Breast epithelium (tissue), 3 donors: ENCODE data around the gene MROH7.

Source experiments
- CTCF ChIP-seq, 3 donors: fragments of 450-650 bp; IDR thresholded peaks; one replicate each; pipeline ENCODE4 v1.5.1; 2016 to 2017; ENCODE audit warnings: antibody characterized with exemption in 3 of 3, mild to moderate bottlenecking in 3 of 3, moderate library complexity in 3 of 3
- POLR2A ChIP-seq: fragments of 450-650 bp; IDR thresholded peaks from one replicate; pipeline ENCODE4 v1.6.1; 2016; ENCODE audit warnings: antibody characterized with exemption, mild to moderate bottlenecking, moderate library complexity
- POLR2AphosphoS5 ChIP-seq, 3 donors: sonication (generic); formaldehyde crosslinking; IDR thresholded peaks; one replicate each; pipeline ENCODE4 v1.6.1; 2017; ENCODE audit warnings: antibody characterized with exemption in 3 of 3

DNA sequence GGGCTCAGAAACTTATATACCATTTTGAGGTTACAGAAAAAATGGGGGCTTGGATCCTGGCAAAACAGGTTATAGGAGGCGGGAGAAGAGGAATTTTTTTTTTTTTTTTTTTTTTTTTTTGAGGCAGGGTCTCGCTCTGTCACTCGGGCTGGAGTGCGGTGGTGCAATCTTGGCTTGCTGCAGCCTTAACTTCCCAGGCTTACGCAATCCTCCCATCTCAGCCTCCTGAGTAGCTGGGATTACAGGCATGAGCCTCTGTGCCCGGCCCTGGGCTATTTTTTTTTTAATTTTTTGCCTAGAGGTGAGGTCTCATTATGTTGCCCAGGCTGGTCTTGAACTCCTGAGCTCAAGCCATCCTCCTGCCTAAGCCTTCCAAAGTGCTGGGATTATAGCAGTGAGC, 24.7 kb downstream of the MROH7 start:
- TF ChIP-seq POLR2A (no peak), CTCF (IDR thresholded peaks at IDR 0.05) (no peak), POLR2AphosphoS5 (IDR thresholded peaks at IDR 0.05) (no peak)
